ENCODE results near the gene LRRC2.

DNA sequence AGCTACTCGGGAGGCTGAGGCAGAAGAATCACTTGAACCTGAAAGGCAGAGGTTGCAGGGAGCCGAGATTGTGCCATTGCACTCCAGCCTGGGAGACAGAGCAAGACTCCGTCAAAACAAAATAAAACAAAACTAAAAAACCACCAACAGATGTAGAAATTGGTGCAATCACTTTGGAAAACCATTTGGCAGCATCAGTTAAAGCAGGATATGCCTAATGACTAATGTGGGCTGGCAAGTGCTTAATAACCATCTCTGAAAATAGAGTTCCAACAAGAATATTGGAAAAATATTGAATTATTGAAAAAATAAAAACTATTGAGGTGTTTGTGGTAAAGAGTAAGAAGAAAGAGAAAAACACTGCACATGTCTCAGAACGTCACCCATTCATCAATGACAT, 84.5 kb downstream of the LRRC2 start:
- no peak for TF ChIP-seq CTCF (IDR thresholded peaks at IDR 0.05; ENCODE audit: borderline replicate concordance, extremely low read depth, low read length, poor library complexity, severe bottlenecking)
- TF ChIP-seq EZH2 (IDR thresholded peaks at IDR 0.05; ENCODE audit: borderline replicate concordance, low read depth, low read length, severe bottlenecking), result no peak

All from DND-41 (cell line).